ENCODE data around the gene L3MBTL3. TPM values are rescaled to one million over a fixed set of nuclear protein-coding genes. Genes with fewer than 3 reads are reported as not detected.

Gene L3MBTL3
- total RNA-seq, 1 experiment from 2014 or later = 3.2 TPM

- in situ Hi-C loops (cut with HindIII; ENCODE audit: low pct_unique_long_range_greater_than_20kb, low sequenced_read_pairs) = no loop called here
- DNase-seq (ENCODE audit: low read depth) = no peak
Measured at GRCh38 chr6:130188207-130188899, 170.0 kb downstream of the L3MBTL3 start.

- in situ Hi-C loops (cut with HindIII; ENCODE audit: low pct_unique_long_range_greater_than_20kb, low sequenced_read_pairs) = no loop called here
- no peak for DNase-seq (ENCODE audit: low read depth)
Measured at GRCh38 chr6:130189531-130190397, 171.4 kb downstream of the L3MBTL3 start.

Other genes with a start within 250 kb of the L3MBTL3 start
- gene TMEM244, start 157.3 kb upstream of the L3MBTL3 start, total RNA-seq (2014; rRNA removed; shearing (Covaris generic); ENCODE audit: low replicate concordance) = not detected in 2 replicates
- not detected in 2 replicates for gene SAMD3, start 204.4 kb downstream of the L3MBTL3 start, total RNA-seq (2014; rRNA removed; shearing (Covaris generic); ENCODE audit: low replicate concordance)